Testis (tissue), 3 donors: Measurements from ENCODE around the gene SH3RF3. TPM values are rescaled to one million over a fixed set of nuclear protein-coding genes. Genes with fewer than 3 reads are reported as not detected.

Experiments
- DNase-seq: peaks from one replicate; pipeline ENCODE4 v3.0.0-alpha.2; 2019
- H3K27ac ChIP-seq, 2 donors: fragments of 200-600 bp; sonication (generic); one replicate each; pipeline ENCODE4 v1.5.1; 2019
- H3K27me3 ChIP-seq: fragments of 200-600 bp; sonication (generic); one replicate; pipeline ENCODE4 v1.5.1; 2019
- H3K36me3 ChIP-seq: fragments of 200-600 bp; sonication (generic); one replicate; pipeline ENCODE4 v1.5.1; 2017; ENCODE audit warnings: low read depth; ENCODE audit errors: missing control alignments
- H3K4me1 ChIP-seq: fragments of 200-600 bp; sonication (generic); one replicate; pipeline ENCODE4 v1.5.1; 2019
- H3K4me3 ChIP-seq, 2 donors: fragments of 200-600 bp; sonication (generic); one replicate each; pipeline ENCODE4 v1.5.1; 2017 to 2019
- H3K9me3 ChIP-seq: fragments of 200-600 bp; sonication (generic); one replicate; pipeline ENCODE4 v1.5.1; 2017
- CTCF ChIP-seq, 3 experiments: fragments of 450-650 bp in 2 of 3; fragments of 200-600 bp in 1 of 3; sonication (generic) in 1 of 3; IDR thresholded peaks; one replicate each; pipeline ENCODE4 v1.5.1; 2016 to 2019; ENCODE audit warnings: antibody characterized with exemption in 3 of 3, mild to moderate bottlenecking in 2 of 3, moderate library complexity in 1 of 3
- POLR2A ChIP-seq: fragments of 450-650 bp; IDR thresholded peaks from one replicate; pipeline ENCODE4 v1.6.1; 2017; ENCODE audit warnings: antibody characterized with exemption, mild to moderate bottlenecking, moderate library complexity
- WGBS, 2 donors: methylation state at CpG; one replicate each; pipeline ENCODE4 v1.1.5; 2018; 5-methylcytosine and 5-hydroxymethylcytosine counted together
- intact Hi-C: fragments of 100-400 bp; cut with DNase I; formaldehyde crosslinking; loops from one replicate; pipeline ENCODE4 v1.15.1; 2023; ENCODE audit warnings: low total_unique reads
- polyA plus RNA-seq: library from polyadenylated mRNA; stranded (reverse); fragments of 350-450 nt; fragmentation: Illumina TruSeq; extraction: RNeasy Lipid Tissue Mini Kit (QIAGEN cat#74804); gene quantifications from one replicate; pipeline ENCODE4 v1.2.3, GENCODE V29; 2014; ENCODE audit warnings: low read depth, low replicate concordance; ENCODE audit not compliant: insufficient read depth
- total RNA-seq, 2 donors: library from RNA; depleted of rRNA; stranded (reverse); fragments of >200 nt; gene quantifications; one replicate each; pipeline ENCODE4 v1.2.3, GENCODE V29; 2016

SH3RF3 gene
- total and polyA plus RNA-seq, 3 donors from 2014 or later: 9.3 to 20.1 (median 16.5) TPM

GRCh38 chr2:109523536-109524361 lies 394.7 kb downstream of the SH3RF3 start:
- intact Hi-C loops: no loop called here
- Histone ChIP-seq H3K27me3 (no peaks in the 10 kb centered on the region), H3K9me3 (no peaks in the 10 kb centered on the region), H3K36me3 (no peaks in the 10 kb centered on the region), H3K4me3 (no peak overlapping the region), H3K4me1 (no peaks in the 10 kb centered on the region), H3K27ac (no peak overlapping the region)
- no peak for DNase-seq
- TF ChIP-seq POLR2A (no peak), CTCF (IDR thresholded peaks at IDR 0.05) (no peak)
- 85 to 88% methylated on average over 7 to 13 of the region's 13 CpGs for WGBS, 2 donors

GRCh38 chr2:109525836-109526235 lies 396.8 kb downstream of the SH3RF3 start:
- TF ChIP-seq CTCF (IDR thresholded peaks at IDR 0.05) (no peak), POLR2A (no peak)
- 67 to 85% methylated on average over 2 to 4 of the region's 4 CpGs for WGBS, 2 donors
- Histone ChIP-seq H3K27me3 (no peaks in the 10 kb centered on the region), H3K27ac (no peak overlapping the region), H3K9me3 (no peaks in the 10 kb centered on the region), H3K36me3 (no peaks in the 10 kb centered on the region), H3K4me1 (no peaks in the 10 kb centered on the region), H3K4me3 (no peak overlapping the region)
- intact Hi-C loops: no loop called here
- no peak for DNase-seq

GRCh38 chr2:109526442-109526970 lies 397.5 kb downstream of the SH3RF3 start:
- Histone ChIP-seq H3K9me3 (no peaks in the 10 kb centered on the region), H3K4me1 (no peaks in the 10 kb centered on the region), H3K4me3 (no peak overlapping the region), H3K27ac (no peak overlapping the region), H3K27me3 (no peaks in the 10 kb centered on the region), H3K36me3 (no peaks in the 10 kb centered on the region)
- DNase-seq: no peak
- 93% methylated on average over 11 of the region's 11 CpGs for WGBS, 2 donors
- intact Hi-C loops: no loop called here
- TF ChIP-seq CTCF (IDR thresholded peaks at IDR 0.05) (no peak), POLR2A (no peak)

GRCh38 chr2:109527079-109527478 lies 398.1 kb downstream of the SH3RF3 start:
- 90 to 91% methylated on average over 6 of the region's 6 CpGs for WGBS, 2 donors
- H3K27ac ChIP-seq: no peak overlapping the region
- no peaks in the 10 kb centered on the region for H3K36me3 ChIP-seq
- no peaks in the 10 kb centered on the region for H3K9me3 ChIP-seq
- intact Hi-C loops: no loop called here
- H3K27me3 ChIP-seq: no peaks in the 10 kb centered on the region
- TF ChIP-seq CTCF (IDR thresholded peaks at IDR 0.05): no peak
- no peak for TF ChIP-seq POLR2A
- H3K4me1 ChIP-seq: no peaks in the 10 kb centered on the region
- DNase-seq: no peak
- no peak overlapping the region for H3K4me3 ChIP-seq
